A549 (cell line): ENCODE results near the gene MEF2D. TPM values are rescaled to one million over a fixed set of nuclear protein-coding genes. Genes with fewer than 3 reads are reported as not detected.

Source experiments
- ATAC-seq, 2 experiments: fragments of 200-7000 bp in 1 of 2; fragments of >200 bp in 1 of 2; cut with Nextera tagmentation in 1 of 2; cut with Tn5 transposase in 1 of 2; 3 replicates each; pipeline versions ENCODE4 v1.8.0 to v1.9.1; 2018 to 2020; ENCODE audit warnings: mild to moderate bottlenecking in 1 of 2, moderate library complexity in 1 of 2
- CTCF ChIA-PET: fragments of 300-600 bp; sonication (Branson Sonifier 250); formaldehyde crosslinking; extraction: SDS; loops from one replicate; lab custom pipeline; 2021; ENCODE audit warnings: antibody characterized with exemption, inconsistent platforms; lab: Yijun Ruan, JAX
- POLR2A ChIA-PET: fragments of 350-600 bp; formaldehyde crosslinking; extraction: SDS; loops from one replicate; lab custom pipeline; 2021; ENCODE audit warnings: antibody characterized with exemption, inconsistent platforms; lab: Yijun Ruan, JAX
- DNase-seq, 2 experiments: peaks; one replicate each; pipeline versions ENCODE4 v3.0.0 to v3.0.0-alpha.2; 2011 to 2016; ENCODE audit warnings: low read depth in 1 of 2, low spot score in 1 of 2
- FAIRE-seq: peaks from 2 replicates; lab custom pipeline; 2011; peaks lifted over from hg19 to GRCh38; lab: Jason Lieb, UNC
- H3K27ac ChIP-seq, 2 experiments: fragments of >200 bp; sonication (Bioruptor Twin); formaldehyde crosslinking; 3 replicates each; pipeline ENCODE4 v1.5.1; 2016 to 2017
- H3K4me1 ChIP-seq: fragments of >200 bp; sonication (Bioruptor Twin); formaldehyde crosslinking; 3 replicates; pipeline ENCODE4 v1.6.1; 2016
- H3K4me2 ChIP-seq: fragments of >200 bp; sonication (Bioruptor Twin); formaldehyde crosslinking; 3 replicates; pipeline ENCODE4 v1.6.1; 2016
- H3K4me3 ChIP-seq: fragments of >200 bp; sonication (Bioruptor Twin); formaldehyde crosslinking; 3 replicates; pipeline ENCODE4 v1.5.1; 2016
- H3K9me3 ChIP-seq: fragments of >200 bp; sonication (Bioruptor Twin); formaldehyde crosslinking; 3 replicates; pipeline ENCODE4 v1.6.1; 2016
- BCL3 ChIP-seq: fragments of >200 bp; sonication (Bioruptor Twin); formaldehyde crosslinking; IDR thresholded peaks from 3 replicates; pipeline ENCODE4 v1.6.1; 2016
- EP300 ChIP-seq, 2 experiments: fragments of >200 bp; sonication (Bioruptor Twin); formaldehyde crosslinking; IDR thresholded peaks; 2 replicates in 1 of 2; 3 replicates in 1 of 2; pipeline ENCODE4 v1.6.1; 2016 to 2017
- FOSL2 ChIP-seq, 2 experiments: fragments of 450-650 bp in 1 of 2; fragments of >200 bp in 1 of 2; sonication (Bioruptor Twin) in 1 of 2; formaldehyde crosslinking; IDR thresholded peaks; 2 replicates each; pipeline versions ENCODE4 v1.5.0 to v1.6.1; 2016 to 2020; ENCODE audit warnings: mild to moderate bottlenecking in 1 of 2, moderate library complexity in 1 of 2
- GATA3 ChIP-seq: IDR thresholded peaks from 2 replicates; pipeline ENCODE4 v1.6.1; 2012; ENCODE audit warnings: borderline replicate concordance
- HDAC2 ChIP-seq: fragments of 200-600 bp; sonication (generic); IDR thresholded peaks from 2 replicates; pipeline ENCODE4 v1.6.1; 2016
- HES2 ChIP-seq: fragments of >200 bp; sonication (Bioruptor Twin); formaldehyde crosslinking; IDR thresholded peaks from 2 replicates; pipeline ENCODE4 v1.6.1; 2016
- HOXA7 ChIP-seq: fragments of 250-450 bp; sonication (Bioruptor Pico); IDR thresholded peaks from 2 replicates; pipeline ENCODE4 v1.5.0; 2020; ENCODE audit warnings: mild to moderate bottlenecking, moderate library complexity
- HOXB13 ChIP-seq: fragments of 250-450 bp; sonication (Bioruptor Pico); IDR thresholded peaks from 2 replicates; pipeline ENCODE4 v1.5.0; 2020; ENCODE audit warnings: low read depth, mild to moderate bottlenecking, moderate library complexity
- HOXB5 ChIP-seq: fragments of 250-450 bp; sonication (Bioruptor Pico); IDR thresholded peaks from 2 replicates; pipeline ENCODE4 v1.5.0; 2020; ENCODE audit warnings: mild to moderate bottlenecking, moderate library complexity
- JUNB ChIP-seq: fragments of >200 bp; sonication (Bioruptor Twin); formaldehyde crosslinking; IDR thresholded peaks from 2 replicates; pipeline ENCODE4 v1.6.1; 2016
- MAX ChIP-seq: IDR thresholded peaks from 2 replicates; pipeline ENCODE4 v1.6.1; 2012
- NPAS2 ChIP-seq: fragments of 250-450 bp; sonication (Bioruptor Pico); IDR thresholded peaks from 2 replicates; pipeline ENCODE4 v1.8.0; 2022; ENCODE audit warnings: mild to moderate bottlenecking, moderate library complexity, borderline replicate concordance
- PHF8 ChIP-seq: fragments of 200-600 bp; sonication (generic); IDR thresholded peaks from 2 replicates; pipeline ENCODE4 v1.6.1; 2016; ENCODE audit warnings: low read depth, mild to moderate bottlenecking, antibody characterized with exemption, moderate library complexity, borderline replicate concordance
- REST ChIP-seq: fragments of 200-600 bp; sonication (generic); IDR thresholded peaks from 2 replicates; pipeline ENCODE4 v1.6.1; 2016; ENCODE audit warnings: antibody characterized with exemption, mild to moderate bottlenecking, moderate library complexity
- TFCP2L1 ChIP-seq: fragments of 250-450 bp; sonication (Bioruptor Pico); IDR thresholded peaks from 2 replicates; pipeline ENCODE4 v1.5.0; 2021; ENCODE audit warnings: mild to moderate bottlenecking
- ZC3H11A ChIP-seq: fragments of 450-650 bp; IDR thresholded peaks from 2 replicates; pipeline ENCODE4 v1.6.1; 2014; ENCODE audit warnings: antibody characterized with exemption, mild to moderate bottlenecking
- WGBS: methylation state at CpG from one replicate; pipeline ENCODE4 v1.1.6; 2017; ENCODE audit errors: missing lambda C conversion rate; 5-methylcytosine and 5-hydroxymethylcytosine counted together
- polyA plus RNA-seq, 4 experiments: library from polyadenylated mRNA; depleted of rRNA in 3 of 4; stranded (reverse); fragments of >200 nt; fragmentation: RNase III in 1 of 4; extraction: RNeasy Plus Mini Kit Qiagen cat#74134 plus additional on column Dnase treatment in 1 of 4; gene quantifications; 2 replicates in 3 of 4; 3 replicates in 1 of 4; pipeline ENCODE4 v1.2.3, GENCODE V29; 2011 to 2017

Gene MEF2D
- polyA plus RNA-seq, 2 of the 4 experiments (the other 2 are of a cell fraction) = 16.8 to 23.4 TPM

GRCh38 chr1:156424806-156425432, 75.7 kb downstream of the MEF2D start (continued):
- TF ChIP-seq REST (no peak), JUNB (no peak), BCL3 (no peak), MAX (no peak)

GRCh38 chr1:156423422-156424352, 76.9 kb downstream of the MEF2D start:
- Histone ChIP-seq H3K4me1 (peaks cover 6% of the 10 kb centered on the region), H3K4me2 (no peak overlapping the region), H3K9me3 (no peaks in the 10 kb centered on the region), H3K27ac (no peak overlapping the region), H3K4me3 (no peak overlapping the region)
- DNase-seq (no peak), FAIRE-seq (no peak), ATAC-seq (no peak)
- ChIA-PET CTCF (interaction anchor here (0.6 to 3.9 kb wide), 12 partner anchors 8 to 236 kb away, joined by 3 to 29 read pairs (median 4); no protein-coding TSS in a partner anchor), POLR2A (no interaction called here)
- WGBS = 65% methylated on average over 7 of the region's 7 CpGs
- TF ChIP-seq PHF8 = no peak
- TF ChIP-seq HES2 = no peak
- no peak for TF ChIP-seq FOSL2 (IDR thresholded peaks at IDR 0.05)
- no peak for TF ChIP-seq FOSL2 (CRISPR knock-in tag; IDR thresholded peaks at IDR 0.05)
- no peak for TF ChIP-seq EP300 (IDR thresholded peaks at IDR 0.05)
- no peak for TF ChIP-seq ZC3H11A
- TF ChIP-seq GATA3 = no peak
- TF ChIP-seq TFCP2L1 = no peak

- no peak for DNase-seq
- CTCF ChIA-PET = interaction anchor here (0.6 to 3.9 kb wide), 8 partner anchors 9 to 204 kb away, joined by 3 to 29 read pairs (median 3); no protein-coding TSS in a partner anchor
- no peak for FAIRE-seq
- Histone ChIP-seq H3K4me3 (no peak overlapping the region), H3K9me3 (no peaks in the 10 kb centered on the region)
- no peak for TF ChIP-seq HOXB13 (CRISPR knock-in tag)
- TF ChIP-seq NPAS2 = no peak
- TF ChIP-seq HOXB5 (CRISPR knock-in tag) = no peak
- no peak for TF ChIP-seq HDAC2
- TF ChIP-seq HOXA7 (CRISPR knock-in tag) = no peak
- no peak for TF ChIP-seq MAX
- TF ChIP-seq, all 56 proteins: peak for 0
- Histone ChIP-seq H3K4me1 (peaks cover 6% of the 10 kb centered on the region), H3K4me2 (no peak overlapping the region), H3K27ac (no peak overlapping the region)
- 83% methylated on average over 15 of the region's 15 CpGs for WGBS
- ATAC-seq = no peak
- POLR2A ChIA-PET = no interaction called here
These were observed 77.9 kb downstream of the MEF2D start for GRCh38 chr1:156422602-156423091.
